NCI-H460 (cell line): ENCODE measurements around the gene IL6ST. TPM values are rescaled to one million over a fixed set of nuclear protein-coding genes. Genes with fewer than 3 reads are reported as not detected.

ENCODE experiments used
- DNase-seq: peaks from one replicate; pipeline ENCODE4 v3.0.0-alpha.2; 2016; ENCODE audit warnings: low read depth; ENCODE audit errors: extremely low read depth
- total RNA-seq: library from RNA; depleted of rRNA; stranded (reverse); fragments of >200 nt; shearing (Covaris generic); gene quantifications from 2 replicates; pipeline ENCODE4 v1.2.3, GENCODE V29; 2014

The IL6ST gene
- total RNA-seq, 1 experiment from 2014 or later = 44.3 TPM

DNA sequence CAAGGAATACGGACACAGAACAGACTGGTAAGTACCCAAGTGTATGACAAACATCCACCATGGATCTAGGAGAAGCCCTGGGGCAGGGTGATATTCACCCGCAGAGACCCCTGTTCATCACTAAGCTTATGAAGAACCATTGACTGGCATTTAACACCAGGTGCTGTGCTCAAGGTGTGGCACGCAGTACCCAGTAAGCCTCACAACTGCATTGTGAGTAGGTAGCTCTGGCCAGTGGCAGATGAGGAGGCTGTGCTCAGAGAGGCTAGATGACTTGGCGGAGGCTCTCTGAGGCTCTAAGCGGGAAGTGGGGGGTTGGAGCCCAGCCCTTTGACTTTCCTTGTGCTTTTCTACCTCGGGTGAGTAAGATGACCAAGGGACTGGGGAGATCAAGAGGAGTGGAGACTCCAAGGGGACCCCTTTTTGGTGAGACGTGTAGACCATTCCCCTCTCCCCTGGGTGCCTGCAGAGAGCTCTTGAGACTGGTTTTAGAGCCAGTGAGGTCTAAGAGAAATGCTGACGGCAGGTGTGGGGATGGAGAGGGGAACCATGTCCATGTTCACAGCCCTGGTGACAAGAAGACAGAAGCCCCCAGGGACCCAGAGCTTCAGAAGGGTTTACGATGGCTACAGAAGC, 70.8 kb downstream of the IL6ST start:
- no peak for DNase-seq

DNA sequence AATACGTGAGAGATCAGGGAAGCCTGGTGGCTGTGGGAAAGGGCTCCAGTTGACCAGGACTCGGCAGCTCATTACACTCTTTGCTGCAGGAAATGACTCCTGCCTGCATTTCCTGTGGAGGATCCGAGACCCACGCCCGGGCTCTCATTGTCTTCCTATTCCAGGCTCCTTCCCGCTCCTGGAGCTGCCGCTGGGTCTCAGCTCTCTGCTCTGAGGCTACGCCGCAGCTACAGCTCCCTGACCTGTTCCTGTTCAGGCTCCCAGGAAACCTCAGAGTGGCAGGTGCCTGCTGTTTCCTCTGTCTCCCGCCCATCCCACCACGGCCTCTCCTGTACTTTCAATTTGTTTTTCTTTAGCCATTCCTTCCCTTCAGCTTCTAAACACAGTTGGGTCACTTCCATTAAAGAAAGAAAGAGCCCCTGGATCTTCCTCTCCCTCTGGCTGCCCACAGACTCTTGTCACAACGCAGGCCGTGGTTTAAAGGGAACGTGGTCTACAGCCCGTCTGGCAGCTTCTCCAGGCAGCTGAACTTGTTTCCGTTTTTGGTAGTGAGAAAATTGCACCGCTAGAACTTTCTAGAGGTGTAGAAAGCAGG, 71.5 kb downstream of the IL6ST start:
- DNase-seq = no peak

DNA sequence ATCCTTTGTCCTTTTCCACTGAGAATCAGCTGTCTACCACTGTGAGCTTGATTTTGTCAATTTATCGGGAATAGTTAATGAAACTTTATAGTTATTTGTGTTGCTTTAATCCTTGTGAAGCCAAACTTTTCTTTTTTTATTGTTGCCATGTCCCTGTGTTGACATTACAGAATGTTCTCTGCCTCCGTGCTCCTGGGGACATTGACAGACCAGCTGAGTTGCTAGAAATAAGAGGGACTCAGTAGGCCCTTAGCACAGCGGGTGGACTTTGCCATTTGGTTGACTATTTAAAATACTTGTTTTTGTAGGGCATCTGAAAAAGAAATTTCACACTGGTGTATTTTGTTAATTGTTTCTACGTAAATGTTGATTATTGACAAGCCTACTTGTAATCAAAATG, 73.1 kb downstream of the IL6ST start:
- no peak for DNase-seq

DNA sequence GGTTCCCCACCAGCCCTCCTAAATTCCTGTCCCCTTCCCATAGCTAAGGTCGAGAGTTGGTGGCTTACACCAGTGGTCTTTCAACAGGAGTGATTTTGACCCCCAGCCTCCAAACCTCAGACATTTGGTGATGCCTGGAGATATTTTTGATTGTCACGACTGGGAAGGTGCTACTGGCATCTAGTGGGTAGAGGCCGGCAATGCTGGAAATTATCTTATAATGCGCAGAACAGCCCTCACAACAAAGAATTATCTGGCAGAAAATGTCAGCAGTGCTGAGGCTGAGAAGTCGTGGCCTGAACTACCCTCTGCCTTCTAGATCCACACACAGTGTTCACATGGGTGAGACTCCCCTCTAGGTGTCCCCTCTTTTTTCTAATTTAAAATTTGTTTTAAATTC, 74.0 kb downstream of the IL6ST start:
- DNase-seq = no peak

DNA sequence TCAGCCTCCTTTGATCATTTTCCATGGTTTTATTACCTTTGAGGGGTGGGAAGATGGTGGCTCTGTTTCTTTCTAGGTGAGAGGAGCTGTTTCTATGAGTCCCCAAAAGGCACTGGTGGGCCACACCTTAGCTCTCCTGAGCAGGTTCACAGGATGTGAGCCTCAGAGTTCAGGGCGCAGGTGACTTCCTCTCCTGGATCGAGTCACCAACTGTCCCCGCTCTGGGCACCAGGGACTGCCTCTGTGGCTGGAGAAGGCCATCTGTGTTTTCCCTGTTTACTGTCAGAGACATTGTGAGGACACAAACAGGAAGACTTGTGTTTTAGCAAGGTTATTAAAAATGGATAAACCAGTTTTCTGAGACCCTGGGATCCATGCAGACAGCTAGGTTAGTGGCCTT, 75.1 kb downstream of the IL6ST start:
- no peak for DNase-seq

DNA sequence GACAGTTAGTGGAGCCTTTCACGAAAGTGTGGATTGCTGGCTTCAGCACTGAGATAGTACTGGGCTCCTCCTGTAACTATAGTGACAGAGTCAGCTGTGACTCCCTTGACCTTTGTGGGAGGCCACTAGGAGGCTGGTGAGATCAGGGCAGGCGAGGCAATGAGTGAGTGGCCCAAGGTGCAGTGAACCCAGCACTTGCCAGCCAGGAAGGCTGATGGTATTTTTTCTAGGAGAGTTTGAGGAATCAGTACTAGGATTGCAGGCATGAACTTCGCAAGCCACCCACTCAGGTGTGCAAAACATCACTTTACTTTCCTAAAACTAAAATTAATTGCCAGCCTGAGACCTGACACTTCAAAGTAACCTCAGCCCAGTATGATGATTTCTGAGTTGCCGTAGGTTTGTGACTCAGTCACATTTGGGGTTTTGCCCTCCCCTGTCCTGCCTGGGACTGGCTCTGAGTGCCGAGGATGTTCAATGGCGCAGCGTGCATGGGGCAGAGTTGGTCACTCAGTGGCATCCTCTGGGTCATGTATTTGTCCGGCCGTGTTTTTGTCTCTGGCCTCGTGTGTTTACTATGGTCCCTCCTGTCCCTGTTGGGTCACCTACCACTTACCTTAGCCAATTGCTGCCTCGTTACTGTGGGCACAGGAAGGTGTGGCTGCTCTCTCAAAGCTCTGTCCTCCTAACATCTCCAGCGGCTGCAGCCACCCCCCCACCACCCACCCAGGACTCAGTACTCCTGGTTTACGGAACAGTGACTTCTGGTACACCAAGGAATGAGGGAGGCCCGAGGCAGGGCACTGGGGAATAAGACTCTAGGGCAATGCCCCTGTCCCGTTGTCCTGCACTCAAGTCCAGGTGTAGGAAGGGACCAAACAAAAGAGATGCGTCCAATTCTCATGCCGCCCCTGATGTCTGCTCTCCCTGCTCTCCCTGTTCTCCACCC, 76.4 kb downstream of the IL6ST start:
- no peak for DNase-seq

DNA sequence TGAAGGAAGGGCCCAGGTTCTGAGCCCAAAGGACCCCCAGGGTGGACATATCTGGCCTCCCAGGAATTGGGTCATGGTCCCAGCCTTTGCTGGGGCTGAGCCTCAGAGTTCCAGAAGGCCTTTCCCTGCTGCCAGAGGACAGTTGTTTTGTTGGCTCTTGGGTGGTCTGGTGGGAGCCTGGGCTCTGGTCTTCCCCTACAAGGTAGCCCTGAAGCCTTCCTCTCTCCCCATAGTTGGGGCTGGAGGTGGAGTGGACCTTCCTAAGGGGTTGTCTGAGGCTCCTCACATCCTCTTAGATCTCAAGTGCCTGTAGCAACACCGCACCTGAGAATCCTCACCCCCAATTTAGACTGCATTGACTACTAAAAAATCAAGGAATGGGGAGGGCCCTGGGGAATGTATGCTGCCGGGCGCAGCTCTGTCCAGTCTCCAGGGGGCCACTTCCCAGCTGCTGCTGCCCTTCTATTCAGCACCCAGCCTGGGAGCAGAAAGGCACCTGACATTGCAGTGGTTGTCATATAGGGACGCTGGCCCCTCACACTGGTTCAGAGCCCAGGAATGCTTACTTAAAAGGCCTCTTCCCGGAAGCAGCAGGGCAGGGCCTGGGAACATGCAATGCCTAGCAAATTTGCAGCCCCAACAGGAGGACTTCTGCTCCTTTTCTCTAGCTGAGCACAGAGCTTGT, 77.2 kb downstream of the IL6ST start:
- no peak for DNase-seq

DNA sequence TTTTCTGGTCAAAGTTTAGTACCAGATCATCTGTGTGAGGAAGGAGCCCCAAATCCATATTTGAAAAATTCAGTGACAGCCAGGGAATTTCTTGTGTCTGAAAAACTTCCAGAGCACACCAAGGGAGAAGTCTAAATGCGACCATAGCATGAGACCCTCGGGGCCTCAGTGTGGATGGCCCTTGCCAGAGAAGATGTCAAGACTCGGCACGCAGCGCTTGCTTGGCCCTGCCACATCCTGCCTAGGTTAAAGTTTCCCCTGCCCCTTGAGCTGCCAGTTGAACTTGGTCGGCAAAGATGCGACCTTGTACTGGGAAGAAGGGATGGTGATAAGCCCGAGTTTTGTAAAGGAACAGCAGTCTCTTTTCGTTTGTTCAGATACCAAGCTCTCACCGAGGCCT, 77.8 kb downstream of the IL6ST start:
- DNase-seq = no peak

DNA sequence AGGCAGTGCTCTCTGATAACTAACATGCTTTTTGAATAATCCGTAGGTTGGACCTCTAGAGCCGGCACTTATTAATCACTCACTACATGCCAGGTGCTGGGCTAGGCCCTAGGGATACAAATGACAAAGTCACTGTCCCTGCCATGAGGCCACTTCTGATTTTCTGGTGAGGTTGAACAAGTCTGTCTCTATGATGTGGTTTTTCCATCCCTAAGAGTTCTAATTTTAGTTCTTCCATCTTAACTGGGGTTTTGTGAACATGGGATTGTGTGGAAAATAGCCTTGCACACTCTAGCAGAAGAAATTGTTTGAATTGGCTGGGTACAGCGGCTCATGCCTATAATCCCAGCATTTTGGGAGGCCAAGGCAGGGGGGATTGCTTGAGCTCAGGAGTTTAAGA, 79.0 kb downstream of the IL6ST start:
- no peak for DNase-seq

DNA sequence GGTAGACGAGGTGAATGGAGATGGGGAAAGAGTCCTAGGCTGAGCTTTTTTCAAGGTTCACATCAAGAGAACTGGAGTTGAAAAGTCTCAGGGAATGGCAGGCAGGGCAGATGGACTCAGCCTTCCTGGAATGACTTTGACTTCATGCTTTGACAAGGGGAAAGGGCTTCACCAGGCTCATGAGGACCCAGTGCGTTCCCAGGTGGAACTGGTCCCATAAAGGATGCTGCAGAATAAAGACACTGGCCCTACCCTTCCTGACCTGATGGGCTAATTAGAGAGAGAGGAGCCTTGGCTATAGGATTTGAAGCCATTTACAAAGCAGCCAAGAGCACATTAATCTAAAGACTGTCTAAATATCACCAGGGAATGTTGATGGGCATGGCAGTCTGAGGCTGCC, 79.8 kb downstream of the IL6ST start:
- no peak for DNase-seq

DNA sequence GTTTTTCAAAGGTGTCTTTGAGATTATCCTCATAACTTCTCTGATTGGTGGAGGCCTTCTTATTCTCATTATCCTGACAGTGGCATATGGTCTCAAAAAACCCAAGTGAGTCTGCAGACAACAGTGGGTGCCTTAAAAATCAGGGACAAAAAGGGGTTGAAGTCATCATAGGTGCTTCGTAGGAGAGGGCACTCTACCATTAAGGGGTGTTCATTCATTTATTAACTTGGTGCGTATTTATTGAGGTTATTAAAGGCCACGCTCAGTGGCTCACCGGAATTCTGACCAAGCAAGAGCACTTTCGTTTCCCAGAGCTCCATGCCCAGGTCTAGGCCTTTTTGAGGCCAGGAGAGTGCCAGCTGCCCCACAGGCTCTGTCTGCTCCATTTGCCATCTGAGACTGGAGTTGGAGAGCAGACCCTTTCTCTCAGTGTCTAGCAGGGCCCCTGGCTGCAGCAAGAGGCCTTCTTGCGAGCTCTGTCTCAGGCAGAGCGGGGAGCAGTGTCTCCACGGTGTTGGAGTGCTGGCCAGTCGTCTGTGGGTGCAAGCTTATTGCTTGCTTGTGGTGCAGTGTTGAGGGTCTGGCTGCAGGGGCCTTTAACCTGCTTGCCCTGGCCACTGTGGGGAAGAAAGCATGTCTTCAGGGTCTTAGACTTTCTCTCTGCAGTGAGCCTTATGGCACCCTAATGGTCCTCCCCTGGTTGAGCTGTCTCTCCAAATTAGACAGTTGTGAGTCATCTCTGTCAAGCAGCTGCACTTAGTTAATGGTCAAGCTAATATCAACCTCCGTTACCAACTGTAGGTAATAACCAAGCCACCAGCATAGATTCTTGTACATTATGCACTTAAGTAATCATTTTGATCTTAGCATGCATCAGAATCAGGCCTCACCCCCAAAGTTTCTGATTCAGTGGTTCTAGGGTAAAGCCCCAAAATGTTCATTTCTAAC, 81.0 kb downstream of the IL6ST start:
- no peak for DNase-seq

DNA sequence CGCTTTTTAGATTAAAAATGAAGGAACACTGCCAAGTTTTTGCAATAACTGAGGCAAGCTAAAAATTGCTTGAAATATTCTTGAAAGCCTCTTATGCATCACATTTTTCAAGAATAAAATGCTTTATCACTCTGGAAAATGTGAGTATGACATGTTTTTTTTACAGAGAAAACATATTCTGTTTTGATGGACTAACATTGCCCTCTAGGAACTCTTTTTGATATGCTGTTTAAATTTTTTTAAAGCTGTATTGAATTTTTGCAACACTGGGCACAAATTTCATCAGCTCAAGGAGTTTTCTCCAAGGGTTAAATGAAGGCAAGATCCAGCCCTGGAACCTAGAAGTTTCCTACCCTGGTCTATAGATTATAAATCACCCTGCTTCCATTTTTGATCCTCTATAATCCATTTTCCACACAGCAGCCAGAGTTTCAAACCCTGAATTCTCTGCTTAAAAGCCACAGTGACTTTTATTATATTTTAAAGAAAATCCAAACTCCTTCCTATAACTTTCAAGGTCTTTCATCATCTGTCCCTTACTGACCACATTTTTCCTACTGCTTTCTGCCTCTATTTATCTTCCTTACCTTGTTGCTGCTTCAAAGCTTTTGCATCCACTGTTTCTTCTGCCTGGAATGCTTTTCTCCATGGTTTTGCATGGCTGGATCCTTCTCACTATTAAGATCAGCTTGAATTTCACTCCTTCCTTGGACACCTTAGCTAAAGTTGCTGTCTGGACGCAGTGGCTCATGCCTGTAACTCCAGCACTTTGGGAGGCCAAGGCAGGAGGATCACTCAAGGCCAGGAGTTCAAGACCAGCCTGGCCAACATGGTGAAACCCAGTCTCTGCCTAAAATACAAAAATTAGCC, 82.7 kb downstream of the IL6ST start:
- no peak for DNase-seq

DNA sequence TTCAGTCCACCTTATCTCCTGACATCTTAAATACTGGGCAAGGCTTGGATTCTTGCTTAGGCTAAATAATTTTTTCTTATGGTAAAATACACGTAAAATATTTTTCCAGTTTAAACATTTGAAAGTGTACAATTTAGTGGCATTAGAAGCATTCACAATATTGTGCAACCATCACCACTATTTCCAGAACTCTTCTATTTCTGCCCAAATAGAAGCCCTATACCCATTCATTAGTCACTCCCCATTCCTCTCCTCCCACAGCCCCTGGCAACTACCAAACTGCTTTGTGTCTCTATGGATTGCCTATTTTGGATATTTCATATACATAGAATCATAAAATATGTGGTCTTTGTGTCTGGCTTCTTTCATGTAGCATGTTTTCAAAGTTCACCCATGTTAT, 86.0 kb downstream of the IL6ST start:
- DNase-seq = no peak

DNA sequence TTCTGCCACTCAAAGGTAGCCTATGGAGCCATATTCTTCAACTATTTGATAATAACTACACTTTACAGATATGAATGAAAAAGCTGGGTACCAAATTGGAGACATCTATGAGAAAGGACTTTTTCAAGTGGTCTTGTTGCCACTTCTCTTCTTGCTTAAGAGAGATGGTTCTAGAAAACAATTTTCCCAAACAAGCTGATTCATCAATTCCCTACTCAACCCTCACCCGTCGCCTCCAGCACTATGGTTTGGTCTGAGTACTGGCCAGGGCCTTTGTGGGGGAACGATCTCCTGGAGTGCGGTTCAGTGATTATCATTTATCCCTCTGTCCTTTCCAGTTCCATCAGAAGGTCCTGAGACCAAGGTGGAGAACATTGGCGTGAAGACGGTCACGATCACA, 86.8 kb downstream of the IL6ST start:
- DNase-seq = no peak

DNA sequence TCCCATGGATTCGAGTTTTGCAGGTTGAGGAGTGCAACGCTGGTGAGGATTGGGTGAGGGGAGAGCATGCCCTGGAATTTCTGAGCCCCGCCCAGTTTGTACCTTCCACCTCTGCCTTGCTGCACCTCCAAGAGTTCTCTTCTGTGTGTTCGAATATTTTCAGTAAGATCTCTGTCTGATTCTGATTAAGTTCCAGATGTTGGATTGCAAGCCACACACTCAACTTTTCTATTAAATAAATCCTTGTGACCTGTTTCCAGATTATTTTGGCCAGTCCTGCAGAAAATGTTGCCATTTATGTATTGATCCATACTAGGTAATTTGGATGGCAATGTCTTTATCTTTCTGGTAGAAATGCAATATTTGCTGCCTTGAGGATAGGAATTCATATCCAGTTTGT, 89.5 kb downstream of the IL6ST start:
- no peak for DNase-seq

DNA sequence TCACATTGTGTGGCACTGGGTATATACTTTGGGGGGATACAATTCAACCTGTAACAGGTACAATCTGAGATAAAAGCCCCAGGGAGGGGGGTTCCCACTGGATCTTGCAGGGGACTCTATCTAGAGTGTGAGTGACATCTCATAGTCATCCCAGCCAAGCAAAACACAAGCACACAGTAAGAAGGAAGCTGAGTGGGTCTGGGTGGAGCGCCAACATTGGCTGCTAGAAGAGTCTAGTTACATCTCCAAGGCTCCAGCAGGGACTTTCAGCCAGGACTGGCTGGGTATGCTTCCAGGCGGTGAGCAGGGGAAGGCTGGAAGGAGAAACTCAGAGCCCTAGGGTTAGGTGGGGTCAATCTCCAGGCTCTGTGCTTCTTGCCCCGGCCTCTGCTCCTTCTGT, 90.6 kb downstream of the IL6ST start:
- no peak for DNase-seq

DNA sequence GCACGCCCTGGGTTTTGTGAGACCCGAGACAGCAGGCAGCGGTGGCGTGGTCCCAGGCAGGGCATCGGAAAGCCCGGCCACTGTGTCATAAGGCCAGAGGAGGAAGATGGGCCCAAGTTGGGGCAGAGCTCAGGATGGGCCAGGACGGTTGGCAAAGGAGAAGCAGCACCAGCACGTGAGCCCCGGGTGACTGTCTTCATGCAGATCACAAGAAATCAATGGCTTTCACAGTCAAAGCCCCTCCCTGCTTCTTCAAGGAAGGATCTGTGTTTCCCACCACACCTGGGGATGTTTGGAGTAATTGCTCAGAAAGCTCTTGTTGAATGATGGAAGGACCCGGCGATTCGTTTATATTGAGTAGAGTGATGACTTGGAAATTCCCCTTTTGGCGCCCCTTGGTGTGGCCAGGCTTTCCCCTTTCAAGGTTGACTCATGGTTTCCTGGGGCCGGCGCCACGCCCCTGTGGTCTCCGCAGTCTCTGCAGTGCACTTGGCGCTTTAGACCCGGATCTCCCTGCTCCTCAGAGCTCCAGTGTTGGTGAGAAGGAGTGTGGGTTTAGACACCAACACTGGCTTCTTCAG, 91.6 kb downstream of the IL6ST start:
- no peak for DNase-seq

DNA sequence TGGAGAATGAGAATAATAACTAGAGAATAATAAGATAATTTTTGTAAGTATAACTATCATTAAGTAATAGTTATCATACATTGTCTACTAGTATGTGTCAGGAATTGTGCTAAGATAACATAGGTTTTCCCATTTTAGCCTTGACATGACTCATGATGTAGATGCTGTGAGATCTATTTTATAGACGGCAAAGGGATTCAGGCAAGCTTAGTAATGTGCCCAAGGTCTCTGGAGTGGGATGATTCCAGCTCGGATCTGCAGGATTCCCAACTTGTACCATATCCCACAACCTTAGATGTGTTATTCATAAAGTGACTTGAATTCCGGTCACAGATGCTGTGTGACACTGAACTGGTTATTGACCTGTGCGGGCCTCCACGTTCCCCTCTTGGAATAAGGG, 92.1 kb downstream of the IL6ST start:
- no peak for DNase-seq

DNA sequence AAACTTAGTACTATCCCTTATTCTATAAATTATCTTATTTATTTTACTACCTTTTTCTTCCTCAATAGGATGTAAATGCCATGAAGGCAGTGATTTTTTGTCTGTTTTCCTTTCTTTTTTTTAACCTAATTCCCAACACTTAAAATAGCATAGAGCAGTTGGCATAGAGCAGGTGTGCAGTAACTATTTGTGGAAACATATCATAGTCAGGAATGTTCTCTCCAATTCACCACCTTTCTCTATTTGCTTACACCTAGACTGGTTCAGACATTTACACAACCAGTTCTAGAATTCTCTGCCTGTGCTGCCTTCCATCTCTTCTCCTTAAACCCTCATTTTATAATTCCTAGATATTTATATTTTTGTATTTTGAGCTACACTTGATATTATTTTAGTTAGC, 94.0 kb downstream of the IL6ST start:
- no peak for DNase-seq
